Non-pigmented ciliary epithelial cell (primary cell): Measurements from ENCODE around the gene CSNK2A2.

ENCODE experiments used
- DNase-seq: peaks from one replicate; pipeline ENCODE4 v3.0.0-alpha.2; 2010; ENCODE audit warnings: low read depth

CSNK2A2 gene

DNA sequence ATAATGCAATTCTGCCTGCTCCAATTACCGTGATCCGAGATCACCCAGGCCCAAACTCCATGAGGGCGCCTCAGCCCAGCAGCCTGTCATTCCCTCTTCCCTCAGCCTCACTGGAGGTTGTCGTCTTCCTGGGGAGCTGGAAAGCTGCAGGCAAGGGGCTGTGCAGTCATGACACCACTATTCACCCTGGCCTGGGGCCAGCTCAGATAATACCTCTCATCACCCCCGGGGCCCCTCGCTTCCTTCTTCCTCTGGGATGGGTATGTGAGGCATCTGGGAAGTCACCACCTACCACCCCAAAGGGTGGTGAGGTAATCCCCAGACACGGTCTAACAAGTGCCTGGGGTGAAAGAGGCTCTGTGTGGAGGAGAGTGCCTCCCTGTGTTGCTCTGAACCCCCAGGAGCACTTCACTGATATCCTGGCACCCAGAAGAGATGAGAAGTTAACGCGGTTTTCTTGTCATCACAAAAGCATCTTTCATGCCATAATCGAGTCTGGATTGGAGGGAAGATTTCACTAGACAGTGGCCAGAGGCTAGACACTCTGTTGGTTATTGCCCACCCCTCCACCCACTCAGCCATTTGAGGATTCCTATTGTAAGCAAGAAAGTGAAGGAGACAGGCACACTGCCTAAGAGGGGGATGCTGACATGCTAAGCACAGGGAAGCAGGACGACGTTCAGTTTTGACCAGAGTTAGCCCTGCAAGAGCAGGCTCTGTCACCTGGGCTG lies 87.2 kb downstream of the CSNK2A2 start:
- DNase-seq: no peak

DNA sequence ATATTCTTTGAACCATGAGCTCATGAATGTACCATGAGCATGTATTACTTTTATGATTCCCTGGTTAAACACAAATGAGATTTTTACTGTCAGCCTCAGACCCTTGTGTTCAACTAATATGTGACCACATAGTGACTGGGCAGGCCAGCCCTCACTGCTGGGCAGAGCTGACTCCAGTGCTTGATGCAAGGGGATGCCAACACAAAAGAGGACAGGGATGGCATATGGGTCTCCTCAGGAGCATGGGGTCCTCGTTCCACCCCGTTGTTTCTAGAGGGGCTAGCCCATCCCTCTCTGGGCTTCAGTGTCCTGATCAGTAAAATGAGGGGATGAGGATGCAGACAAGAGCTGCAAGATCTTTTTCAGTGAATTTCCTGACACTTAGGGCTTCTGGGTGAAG lies 88.0 kb downstream of the CSNK2A2 start:
- no peak for DNase-seq

DNA sequence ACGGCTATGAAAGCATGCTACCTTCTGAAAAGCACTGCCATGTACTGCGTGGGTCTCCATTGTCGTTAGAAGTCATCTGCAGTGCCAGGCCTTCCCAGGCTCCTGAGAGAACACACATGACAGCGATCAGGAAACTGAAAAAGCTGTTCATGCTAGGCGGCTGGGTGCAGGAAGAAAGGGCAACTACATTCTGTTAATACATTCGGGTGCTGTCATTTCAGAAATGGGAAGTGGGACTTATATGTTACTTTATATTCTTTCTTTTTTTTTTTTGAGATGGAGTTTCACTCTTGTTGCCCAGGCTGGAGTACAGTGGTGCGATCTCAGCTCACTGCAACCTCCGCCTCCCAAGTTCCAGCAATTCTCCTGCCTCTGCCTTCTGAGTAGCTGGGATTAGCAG lies 88.6 kb downstream of the CSNK2A2 start:
- no peak for DNase-seq
